ENCODE measurements around the gene NR2F1-AS1. TPM values are rescaled to one million over a fixed set of nuclear protein-coding genes. Genes with fewer than 3 reads are reported as not detected.

NR2F1-AS1 gene
- polyA plus RNA-seq, 2 of the 4 experiments (the other 2 are of a cell fraction) = 5.5 to 8.3 TPM

DNA sequence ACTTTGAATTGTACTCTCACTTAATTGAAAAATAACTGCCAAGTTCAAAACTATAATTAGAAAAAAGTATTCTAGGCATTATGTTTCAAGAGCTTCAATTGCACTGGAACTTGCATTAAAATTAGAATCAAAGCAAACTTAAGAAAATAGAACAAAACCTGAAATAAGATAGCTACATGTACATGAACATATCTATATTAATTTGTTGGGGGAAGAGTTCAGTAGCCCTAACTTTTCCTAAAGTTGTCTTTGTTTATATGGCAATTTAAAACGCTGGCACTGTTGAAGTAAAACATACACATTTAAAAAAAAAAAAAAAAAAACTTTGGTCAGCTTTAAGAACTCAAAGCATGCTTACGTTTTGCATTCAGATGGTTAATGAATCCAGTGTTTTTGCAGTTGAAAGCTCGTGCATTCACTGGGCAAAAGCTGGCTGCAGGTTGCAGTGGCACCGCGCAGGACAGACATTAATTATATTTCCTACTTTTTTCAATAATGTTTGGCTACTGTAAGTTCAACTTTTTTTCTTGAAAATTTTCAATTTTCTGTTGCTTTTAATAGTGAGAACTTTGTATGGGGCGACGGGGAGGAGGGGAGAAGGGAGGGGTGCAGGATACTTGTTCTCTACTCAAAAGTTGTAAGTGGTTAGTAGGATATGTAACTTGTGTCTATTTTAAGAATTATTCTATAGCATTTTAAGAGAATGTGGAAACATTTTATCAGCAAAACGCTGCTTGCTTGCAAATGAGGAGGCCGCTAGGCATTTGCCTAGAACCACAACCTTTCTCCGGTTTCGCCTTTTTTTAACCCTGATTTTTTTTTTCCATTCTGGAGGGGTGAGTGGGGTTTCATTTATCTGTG lies 5.9 kb upstream of the NR2F1-AS1 start:
- TF ChIP-seq, protein P1, sequence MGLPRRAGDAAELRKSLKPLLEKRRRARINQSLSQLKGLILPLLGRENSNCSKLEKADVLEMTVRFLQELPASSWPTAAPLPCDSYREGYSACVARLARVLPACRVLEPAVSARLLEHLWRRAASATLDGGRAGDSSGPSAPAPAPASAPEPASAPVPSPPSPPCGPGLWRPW (IDR thresholded peaks at IDR 0.05) = no peak
- no peak for TF ChIP-seq ZC3H11A (IDR thresholded peaks at IDR 0.05)
- TF ChIP-seq HEYL (CRISPR knock-in tag; IDR thresholded peaks at IDR 0.05) = no peak
- TF ChIP-seq, protein P2, sequence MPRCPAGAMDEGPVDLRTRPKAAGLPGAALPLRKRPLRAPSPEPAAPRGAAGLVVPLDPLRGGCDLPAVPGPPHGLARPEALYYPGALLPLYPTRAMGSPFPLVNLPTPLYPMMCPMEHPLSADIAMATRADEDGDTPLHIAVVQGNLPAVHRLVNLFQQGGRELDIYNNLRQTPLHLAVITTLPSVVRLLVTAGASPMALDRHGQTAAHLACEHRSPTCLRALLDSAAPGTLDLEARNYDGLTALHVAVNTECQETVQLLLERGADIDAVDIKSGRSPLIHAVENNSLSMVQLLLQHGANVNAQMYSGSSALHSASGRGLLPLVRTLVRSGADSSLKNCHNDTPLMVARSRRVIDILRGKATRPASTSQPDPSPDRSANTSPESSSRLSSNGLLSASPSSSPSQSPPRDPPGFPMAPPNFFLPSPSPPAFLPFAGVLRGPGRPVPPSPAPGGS (IDR thresholded peaks at IDR 0.05) = no peak
- DNase-seq (ENCODE audit: low read depth in 1 of 2, low spot score in 1 of 2) (no peak), FAIRE-seq (no peak), ATAC-seq (no peak)
- ChIA-PET CTCF (interaction anchor here (0.6 to 1.3 kb wide), 4 partner anchors 11 to 1275 kb away, joined by 3 to 4 read pairs (median 4); no protein-coding TSS in a partner anchor), POLR2A (no interaction called here)
- Histone ChIP-seq H3K4me3 (no peak overlapping the region), H3K9me3 (no peaks in the 10 kb centered on the region), H3K4me1 (0 out of 3 replicates have a peak, but pooled peaks cover 2% of the 10 kb centered on the region), H3K27ac (no peak overlapping the region), H3K4me2 (peak overlapping the region; percentile 99; the same call in 2 of the 3 replicates)
- WGBS (ENCODE audit: missing lambda C conversion rate) = 86% methylated on average over 11 of the region's 11 CpGs

DNA sequence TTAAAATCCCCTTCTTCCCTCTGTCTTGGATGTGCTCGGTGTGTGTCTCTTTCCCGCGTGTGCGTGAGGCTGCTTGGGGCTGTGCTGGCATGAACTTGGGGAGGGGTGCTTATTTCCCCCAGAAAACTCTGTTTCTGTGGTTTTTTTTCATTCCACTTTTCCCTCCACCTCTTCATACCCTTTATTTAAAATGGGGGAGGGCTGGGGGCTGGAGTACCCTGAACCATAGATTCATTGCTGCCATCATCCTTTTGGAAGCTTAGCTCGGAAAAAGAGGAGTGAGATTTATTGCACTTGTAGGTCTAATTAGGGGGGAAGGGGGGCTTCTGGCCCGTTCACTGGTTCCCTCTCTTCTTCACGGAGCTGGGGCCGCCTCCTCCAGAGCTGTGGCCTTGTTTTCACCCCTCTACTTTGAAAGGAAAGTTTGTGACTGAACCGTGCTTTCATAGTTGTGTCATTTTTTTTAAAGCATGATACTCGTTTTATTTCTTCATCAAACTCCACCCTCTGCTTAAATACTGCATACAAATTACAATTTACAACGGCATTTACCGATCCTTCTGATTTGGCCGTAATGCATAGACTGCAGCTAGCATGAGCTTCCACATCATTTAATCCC lies 4.9 kb upstream of the NR2F1-AS1 start:
- ATAC-seq (no peak), DNase-seq (ENCODE audit: low read depth in 1 of 2, low spot score in 1 of 2) (no peak), FAIRE-seq (no peak)
- Histone ChIP-seq H3K27ac (peak overlapping the region; percentile 87 to 94), H3K4me3 (peak overlapping the region; percentile 78), H3K4me2 (peak overlapping the region; percentile 99), H3K4me1 (0 out of 3 replicates have a peak, but pooled peaks cover 2% of the 10 kb centered on the region), H3K9me3 (no peaks in the 10 kb centered on the region)
- CTCF ChIA-PET = interaction anchor here (1.0 to 1.4 kb wide), 3 partner anchors 12 to 217 kb away, joined by 3 to 4 read pairs (median 3); no protein-coding TSS in a partner anchor
- TF ChIP-seq SREBF2 (IDR thresholded peaks at IDR 0.05) (no peak), NFE2L2 (conservative IDR thresholded peaks at IDR 0.05; ENCODE audit: low read length) (no peak), KDM1A (IDR thresholded peaks at IDR 0.05; ENCODE audit: low read depth) (no peak), EHMT2 (IDR thresholded peaks at IDR 0.05; ENCODE audit: low read depth) (no peak), CBX2 (IDR thresholded peaks at IDR 0.05; ENCODE audit: borderline replicate concordance, low read depth) (no peak), HDAC2 (IDR thresholded peaks at IDR 0.05) (no peak), POLR2AphosphoS2 (conservative IDR thresholded peaks at IDR 0.05; ENCODE audit: low read length) (no peak), CHD2 (IDR thresholded peaks at IDR 0.05; ENCODE audit: low read length, partially characterized antibody) (no peak), CBX8 (IDR thresholded peaks at IDR 0.05) (no peak), NPAS2 (CRISPR knock-in tag; IDR thresholded peaks at IDR 0.05; ENCODE audit: borderline replicate concordance) (no peak), TP53 (CRISPR knock-in tag; IDR thresholded peaks at IDR 0.05) (no peak), TFCP2L1 (CRISPR knock-in tag; IDR thresholded peaks at IDR 0.05) (no peak), EHF (CRISPR knock-in tag; IDR thresholded peaks at IDR 0.05) (no peak), EP300 (IDR thresholded peaks at IDR 0.05) (no peak), ESRRA (IDR thresholded peaks at IDR 0.05; ENCODE audit: borderline replicate concordance, low read length) (no peak), CHD4 (IDR thresholded peaks at IDR 0.05; ENCODE audit: borderline replicate concordance) (no peak), JUN (IDR thresholded peaks at IDR 0.05) (no peak; a peak in 1 of 5 replicates), RFX5 (IDR thresholded peaks at IDR 0.05) (no peak)
- TF ChIP-seq, protein P3, sequence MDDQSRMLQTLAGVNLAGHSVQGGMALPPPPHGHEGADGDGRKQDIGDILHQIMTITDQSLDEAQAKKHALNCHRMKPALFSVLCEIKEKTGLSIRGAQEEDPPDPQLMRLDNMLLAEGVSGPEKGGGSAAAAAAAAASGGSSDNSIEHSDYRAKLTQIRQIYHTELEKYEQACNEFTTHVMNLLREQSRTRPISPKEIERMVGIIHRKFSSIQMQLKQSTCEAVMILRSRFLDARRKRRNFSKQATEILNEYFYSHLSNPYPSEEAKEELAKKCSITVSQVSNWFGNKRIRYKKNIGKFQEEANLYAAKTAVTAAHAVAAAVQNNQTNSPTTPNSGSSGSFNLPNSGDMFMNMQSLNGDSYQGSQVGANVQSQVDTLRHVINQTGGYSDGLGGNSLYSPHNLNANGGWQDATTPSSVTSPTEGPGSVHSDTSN (IDR thresholded peaks at IDR 0.05) = no peak
- TF ChIP-seq, protein P4, sequence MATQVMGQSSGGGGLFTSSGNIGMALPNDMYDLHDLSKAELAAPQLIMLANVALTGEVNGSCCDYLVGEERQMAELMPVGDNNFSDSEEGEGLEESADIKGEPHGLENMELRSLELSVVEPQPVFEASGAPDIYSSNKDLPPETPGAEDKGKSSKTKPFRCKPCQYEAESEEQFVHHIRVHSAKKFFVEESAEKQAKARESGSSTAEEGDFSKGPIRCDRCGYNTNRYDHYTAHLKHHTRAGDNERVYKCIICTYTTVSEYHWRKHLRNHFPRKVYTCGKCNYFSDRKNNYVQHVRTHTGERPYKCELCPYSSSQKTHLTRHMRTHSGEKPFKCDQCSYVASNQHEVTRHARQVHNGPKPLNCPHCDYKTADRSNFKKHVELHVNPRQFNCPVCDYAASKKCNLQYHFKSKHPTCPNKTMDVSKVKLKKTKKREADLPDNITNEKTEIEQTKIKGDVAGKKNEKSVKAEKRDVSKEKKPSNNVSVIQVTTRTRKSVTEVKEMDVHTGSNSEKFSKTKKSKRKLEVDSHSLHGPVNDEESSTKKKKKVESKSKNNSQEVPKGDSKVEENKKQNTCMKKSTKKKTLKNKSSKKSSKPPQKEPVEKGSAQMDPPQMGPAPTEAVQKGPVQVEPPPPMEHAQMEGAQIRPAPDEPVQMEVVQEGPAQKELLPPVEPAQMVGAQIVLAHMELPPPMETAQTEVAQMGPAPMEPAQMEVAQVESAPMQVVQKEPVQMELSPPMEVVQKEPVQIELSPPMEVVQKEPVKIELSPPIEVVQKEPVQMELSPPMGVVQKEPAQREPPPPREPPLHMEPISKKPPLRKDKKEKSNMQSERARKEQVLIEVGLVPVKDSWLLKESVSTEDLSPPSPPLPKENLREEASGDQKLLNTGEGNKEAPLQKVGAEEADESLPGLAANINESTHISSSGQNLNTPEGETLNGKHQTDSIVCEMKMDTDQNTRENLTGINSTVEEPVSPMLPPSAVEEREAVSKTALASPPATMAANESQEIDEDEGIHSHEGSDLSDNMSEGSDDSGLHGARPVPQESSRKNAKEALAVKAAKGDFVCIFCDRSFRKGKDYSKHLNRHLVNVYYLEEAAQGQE (IDR thresholded peaks at IDR 0.05) = no peak
- WGBS (ENCODE audit: missing lambda C conversion rate) = 28% methylated on average over 13 of the region's 13 CpGs
- POLR2A ChIA-PET = interaction anchor here (1.3 kb wide), 1 partner anchor 35 kb away, joined by 6 read pairs; no protein-coding TSS in a partner anchor

Data from A549 (cell line).